ENCODE data around the gene ARMC2.

ARMC2 gene

GRCh38 chr6:108811490-108811889, 36.7 kb upstream of the ARMC2 start:
- TF ChIP-seq FOXP2 (optimal IDR thresholded peaks at IDR 0.05; ENCODE audit: borderline replicate concordance, extremely low read depth, extremely low read length, insufficient read depth) = no peak

GRCh38 chr6:108820006-108820405, 28.2 kb upstream of the ARMC2 start:
- TF ChIP-seq SIN3A (IDR thresholded peaks at IDR 0.05; ENCODE audit: borderline replicate concordance, insufficient read depth, low read length) (no peak), REST (IDR thresholded peaks at IDR 0.05; ENCODE audit: insufficient read depth in 1 of 2, low read depth in 2 of 2, low read length in 2 of 2) (no peak), POLR2AphosphoS5 (IDR thresholded peaks at IDR 0.05; ENCODE audit: low read depth, low read length) (no peak), FOXP2 (optimal IDR thresholded peaks at IDR 0.05; ENCODE audit: borderline replicate concordance, extremely low read depth, extremely low read length, insufficient read depth) (no peak), TAF1 (IDR thresholded peaks at IDR 0.05; ENCODE audit: borderline replicate concordance, insufficient read depth, low read length) (no peak)

GRCh38 chr6:108822401-108822800, 25.8 kb upstream of the ARMC2 start:
- no peak for TF ChIP-seq FOXP2 (optimal IDR thresholded peaks at IDR 0.05; ENCODE audit: borderline replicate concordance, extremely low read depth, extremely low read length, insufficient read depth)
- TF ChIP-seq POLR2AphosphoS5 (IDR thresholded peaks at IDR 0.05; ENCODE audit: low read depth, low read length) = no peak
- TF ChIP-seq REST (IDR thresholded peaks at IDR 0.05; ENCODE audit: insufficient read depth in 1 of 2, low read depth in 2 of 2, low read length in 2 of 2) = no peak
- no peak for TF ChIP-seq TAF1 (IDR thresholded peaks at IDR 0.05; ENCODE audit: borderline replicate concordance, insufficient read depth, low read length)
- no peak for TF ChIP-seq SIN3A (IDR thresholded peaks at IDR 0.05; ENCODE audit: borderline replicate concordance, insufficient read depth, low read length)

DNA sequence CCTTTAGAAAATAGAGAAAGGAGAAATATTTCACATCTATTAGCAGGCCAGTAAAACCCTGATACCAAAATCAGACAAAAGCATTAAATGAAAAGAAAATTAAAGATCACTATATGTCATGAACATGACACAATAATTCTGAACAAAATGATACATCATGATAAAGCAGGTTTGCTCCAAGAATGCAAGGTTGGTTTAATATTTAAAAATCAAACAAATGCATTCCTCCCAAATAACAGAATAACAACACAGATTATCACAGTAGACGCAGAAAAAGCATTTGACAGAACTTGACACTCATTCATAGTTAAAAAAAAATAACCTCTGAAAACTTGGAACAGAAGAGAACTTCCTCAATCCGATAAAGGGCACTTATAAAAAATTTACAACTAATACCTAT, 22.9 kb upstream of the ARMC2 start:
- TF ChIP-seq SIN3A (IDR thresholded peaks at IDR 0.05; ENCODE audit: borderline replicate concordance, insufficient read depth, low read length) (no peak), REST (IDR thresholded peaks at IDR 0.05; ENCODE audit: insufficient read depth in 1 of 2, low read depth in 2 of 2, low read length in 2 of 2) (no peak), POLR2AphosphoS5 (IDR thresholded peaks at IDR 0.05; ENCODE audit: low read depth, low read length) (no peak), TAF1 (IDR thresholded peaks at IDR 0.05; ENCODE audit: borderline replicate concordance, insufficient read depth, low read length) (no peak)

DNA sequence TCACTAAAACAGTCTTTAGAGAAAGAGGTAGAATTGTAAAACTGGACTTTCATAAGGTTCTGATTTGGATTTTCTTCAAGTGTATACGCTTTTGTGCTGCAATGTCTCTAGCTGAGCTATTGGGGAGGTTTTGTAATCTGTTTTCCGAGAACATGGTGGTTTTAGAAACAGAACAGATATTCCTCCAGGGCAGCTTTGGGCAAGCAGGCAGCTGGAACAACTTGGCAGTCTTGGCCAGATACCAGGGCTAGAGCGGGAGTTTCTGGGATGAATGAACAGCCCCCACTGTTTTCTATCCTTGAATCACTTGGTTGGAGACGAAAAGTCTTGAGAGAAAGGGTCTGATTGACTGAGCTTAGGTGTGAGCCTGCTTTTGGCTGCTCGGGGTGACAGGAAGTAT, 17.1 kb upstream of the ARMC2 start:
- TF ChIP-seq SIN3A (IDR thresholded peaks at IDR 0.05; ENCODE audit: borderline replicate concordance, insufficient read depth, low read length) (no peak), POLR2AphosphoS5 (IDR thresholded peaks at IDR 0.05; ENCODE audit: low read depth, low read length) (no peak), REST (IDR thresholded peaks at IDR 0.05; ENCODE audit: insufficient read depth in 1 of 2, low read depth in 2 of 2, low read length in 2 of 2) (no peak), FOXP2 (optimal IDR thresholded peaks at IDR 0.05; ENCODE audit: borderline replicate concordance, extremely low read depth, extremely low read length, insufficient read depth) (no peak), TAF1 (IDR thresholded peaks at IDR 0.05; ENCODE audit: borderline replicate concordance, insufficient read depth, low read length) (no peak)
